ENCODE data around the gene IL11RA.

GRCh38 chr9:34610434-34611206 is 41.4 kb upstream of the IL11RA start:
- TF ChIP-seq CTCF (conservative IDR thresholded peaks at IDR 0.05) (no peak), ZFX (IDR thresholded peaks at IDR 0.05) (no peak)
